HG03139 (cell line): Measurements from ENCODE around the gene IL7R.
A peak's percentile ranks its signal among the peaks of the same experiment; 100 is the strongest.

Experiments
- ATAC-seq: cut with Tn5 transposase; IDR thresholded peaks from one replicate; pipeline ENCODE4 v1.9.1; 2021; ENCODE audit not compliant: unreplicated experiment

The IL7R gene

DNA sequence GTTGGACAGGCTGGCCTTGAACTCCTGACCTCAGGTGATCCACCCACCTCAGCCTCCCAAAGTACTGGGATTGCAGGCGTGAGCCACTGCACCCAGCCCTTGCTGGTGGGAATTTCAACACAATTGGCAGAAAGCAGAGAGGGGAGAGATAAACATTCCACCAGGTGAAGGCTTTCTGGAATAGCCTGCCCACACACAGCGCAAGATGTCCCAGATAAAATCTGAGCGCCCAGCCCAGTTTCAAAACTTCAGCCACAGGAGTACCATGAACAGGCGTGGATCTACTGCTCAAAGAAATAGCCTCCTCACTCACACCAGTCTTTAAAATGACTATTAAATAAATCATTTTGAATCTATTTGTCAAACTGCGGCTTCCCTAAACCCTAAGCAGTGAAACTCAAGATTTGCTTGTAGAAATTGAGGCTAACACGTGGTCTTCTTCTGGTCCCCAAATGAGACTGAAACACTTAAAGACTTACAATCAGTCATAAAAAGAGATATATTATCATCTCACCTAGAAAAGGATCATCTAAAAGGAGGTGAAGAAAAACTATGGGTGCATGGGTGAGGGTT is 47.0 kb downstream of the IL7R start:
- no peak for ATAC-seq

DNA sequence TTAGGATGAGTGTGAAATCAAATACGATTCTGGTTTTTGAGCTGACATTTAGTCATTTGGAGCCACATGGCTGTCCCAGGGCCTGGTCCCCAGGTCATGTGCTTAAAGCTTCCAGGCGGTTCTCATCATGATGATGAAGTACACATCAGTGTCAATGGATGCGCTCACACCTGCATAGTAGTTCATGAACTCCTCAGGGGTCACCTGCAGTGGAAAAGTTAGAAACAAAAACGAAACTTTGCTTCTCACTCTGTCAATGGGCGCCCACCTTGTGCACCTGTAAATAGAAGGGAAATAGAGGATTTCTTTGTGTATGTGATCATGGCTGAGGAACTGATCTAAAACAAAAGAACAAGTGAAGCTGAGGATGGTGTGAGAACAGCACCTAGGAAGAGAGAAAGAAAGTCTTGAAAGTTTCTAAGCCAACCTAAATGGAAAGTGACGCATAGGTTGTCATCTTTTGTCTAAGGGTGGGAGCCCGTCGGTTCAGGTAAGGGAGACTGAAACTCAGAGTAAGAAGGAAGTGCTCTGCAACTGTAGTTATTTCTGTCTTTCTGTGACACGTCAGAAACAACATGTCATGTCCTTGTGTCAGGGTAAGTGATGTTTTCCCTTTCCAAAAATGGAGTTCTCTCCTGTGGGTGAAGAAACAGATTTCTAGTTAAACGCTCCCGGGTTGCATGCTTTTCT is 47.9 kb downstream of the IL7R start:
- no peak for ATAC-seq

DNA sequence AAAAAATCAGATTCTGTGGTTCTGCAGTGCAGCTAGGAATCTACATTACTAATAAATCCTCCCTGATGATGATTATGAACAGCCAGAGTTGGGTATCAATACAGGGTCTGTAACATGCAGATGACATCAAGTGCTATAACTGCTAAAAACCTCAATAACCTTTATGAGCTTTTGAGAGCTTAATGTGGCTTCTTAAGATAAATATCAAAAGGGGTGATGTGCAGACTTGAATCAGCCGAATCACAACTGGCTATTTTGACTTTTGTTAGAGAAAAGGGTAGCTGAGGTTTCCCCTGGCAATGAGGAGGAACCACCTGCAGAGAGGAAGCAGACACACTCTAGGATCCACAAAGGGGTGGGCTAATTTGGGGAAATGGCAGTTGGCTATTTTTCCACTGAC is 51.5 kb downstream of the IL7R start:
- ATAC-seq: no peak

DNA sequence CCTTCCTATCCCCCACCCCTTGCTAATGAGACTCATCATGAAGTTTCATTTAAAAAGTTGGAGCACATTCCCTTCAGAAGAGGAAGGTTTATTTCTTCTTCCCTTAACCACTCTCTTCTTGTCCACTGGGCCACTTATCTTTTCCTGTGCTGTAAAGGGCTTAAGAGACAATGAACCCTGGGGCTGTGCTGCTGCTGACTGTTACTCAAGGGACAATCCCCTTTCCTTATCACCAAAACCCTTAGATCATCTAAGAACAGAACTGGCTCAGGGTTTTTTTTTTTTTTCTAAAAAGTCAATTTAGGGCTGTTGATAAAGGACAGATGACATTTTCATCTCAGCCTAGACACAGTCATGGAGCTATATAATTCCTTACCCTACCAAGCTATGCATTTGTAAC is 52.1 kb downstream of the IL7R start:
- no peak for ATAC-seq

DNA sequence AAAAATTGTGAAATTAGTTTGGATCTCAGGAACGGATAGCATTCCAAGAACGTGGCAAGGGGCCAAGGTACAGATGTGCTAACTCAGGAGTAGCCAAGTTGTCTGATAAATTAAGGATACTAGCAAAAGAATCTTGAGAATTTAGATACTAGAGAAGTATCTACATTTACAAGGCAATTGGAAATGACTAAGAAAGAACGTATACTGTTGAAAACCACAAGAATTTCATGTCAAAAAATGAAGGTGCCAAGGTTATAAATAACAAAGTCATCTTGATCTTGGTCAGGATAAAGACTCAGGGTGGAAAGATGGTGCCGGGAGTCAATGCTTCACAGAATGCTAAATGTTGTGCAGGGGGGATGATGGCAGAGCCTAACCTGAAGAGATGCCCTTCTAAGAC is 62.5 kb downstream of the IL7R start:
- ATAC-seq: no peak

DNA sequence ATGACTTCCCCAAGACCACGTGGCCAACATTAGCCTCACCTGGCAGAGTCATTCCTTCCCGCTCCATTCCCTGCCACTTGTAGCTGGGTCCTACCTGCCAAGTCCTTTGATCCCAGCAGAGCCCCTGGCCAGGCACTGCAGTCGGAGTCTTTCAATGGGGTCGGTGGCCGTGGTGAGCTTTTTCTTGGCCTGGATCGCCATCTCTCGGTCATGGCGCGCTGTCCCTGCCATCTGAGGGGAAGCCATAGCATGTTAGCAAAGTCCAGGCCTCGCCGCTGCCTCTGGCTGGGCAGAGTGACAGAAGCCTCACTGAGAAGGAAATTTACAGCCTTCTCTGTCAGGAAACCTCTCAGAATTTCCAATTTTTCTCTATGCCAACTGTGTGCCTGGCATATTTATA is 64.2 kb downstream of the IL7R start:
- no peak for ATAC-seq

DNA sequence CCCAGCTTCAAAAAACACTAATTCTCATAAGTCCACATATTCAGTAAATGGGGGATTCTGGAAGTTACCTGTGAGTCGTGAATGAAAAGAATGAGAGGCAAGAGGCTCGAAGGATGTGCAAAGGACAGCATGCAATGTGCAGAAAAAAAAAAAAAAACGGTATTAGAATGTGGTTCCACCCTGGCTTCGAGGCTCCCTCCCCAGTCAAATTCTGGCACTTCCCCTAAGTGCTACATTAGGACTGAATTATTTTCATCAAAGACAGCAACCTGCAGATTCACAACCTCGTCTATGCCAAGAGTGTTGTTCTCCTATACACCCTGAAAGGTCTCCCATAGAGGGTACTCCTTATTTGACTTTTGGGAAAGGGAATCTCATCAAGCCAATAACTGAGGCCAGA is 65.2 kb downstream of the IL7R start:
- ATAC-seq: no peak

DNA sequence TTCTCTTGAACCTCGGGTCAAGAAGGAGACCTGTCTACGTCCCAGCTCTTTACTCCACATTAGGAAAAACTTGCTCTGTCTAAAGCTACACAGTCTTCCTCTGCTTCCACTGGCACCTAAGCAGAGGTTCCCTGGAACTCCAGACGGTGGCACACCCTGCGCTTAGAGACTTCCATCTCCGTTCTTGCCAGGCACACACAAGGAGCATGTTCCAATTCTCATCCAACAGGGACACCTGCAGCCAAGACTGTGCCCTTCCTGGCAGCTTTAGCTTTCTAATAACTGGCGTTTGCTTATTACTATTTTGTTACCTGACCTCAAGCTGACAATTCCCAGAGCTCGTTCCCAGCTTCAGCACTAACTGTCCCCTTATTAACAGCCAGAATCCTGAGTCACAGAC is 65.8 kb downstream of the IL7R start:
- ATAC-seq: no peak

DNA sequence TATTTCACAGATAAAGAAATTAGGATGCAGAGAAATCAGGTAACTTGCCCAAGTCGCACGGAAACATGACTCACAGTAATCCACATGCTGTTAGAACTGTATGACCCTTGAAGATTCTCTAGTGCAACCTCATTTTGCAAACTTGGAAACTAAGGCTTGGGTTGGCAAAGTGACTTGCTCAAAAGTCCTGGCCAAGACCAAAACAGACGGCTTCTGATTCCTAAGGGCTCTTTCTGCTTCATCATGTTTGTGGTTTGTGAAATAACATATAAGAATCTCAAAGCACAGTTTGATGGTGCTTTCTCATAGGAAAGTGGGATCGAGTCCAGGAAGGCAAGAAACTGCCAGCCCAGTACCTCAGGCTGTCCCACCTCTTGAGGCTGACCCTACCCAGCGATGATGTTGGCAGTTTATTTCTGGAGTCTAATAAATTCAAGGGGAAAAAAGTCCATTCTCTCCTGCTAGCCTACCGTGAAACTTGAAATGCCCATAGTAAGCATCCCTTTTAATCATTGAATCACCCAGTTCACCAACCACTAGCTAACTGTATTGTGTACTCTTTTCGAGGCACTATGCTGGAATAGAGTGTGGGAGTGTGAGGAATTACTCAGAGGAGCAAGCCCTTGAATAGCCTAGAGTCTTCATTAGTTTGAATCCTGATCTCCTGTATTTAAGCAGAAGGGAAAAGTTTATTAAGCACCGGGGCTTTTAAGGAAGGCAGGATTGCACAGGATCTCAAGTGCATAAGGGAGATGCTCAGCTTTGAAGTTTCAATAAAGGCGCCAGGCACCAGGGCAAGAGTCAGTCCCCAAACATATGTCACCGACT is 67.6 kb downstream of the IL7R start:
- ATAC-seq: no peak

DNA sequence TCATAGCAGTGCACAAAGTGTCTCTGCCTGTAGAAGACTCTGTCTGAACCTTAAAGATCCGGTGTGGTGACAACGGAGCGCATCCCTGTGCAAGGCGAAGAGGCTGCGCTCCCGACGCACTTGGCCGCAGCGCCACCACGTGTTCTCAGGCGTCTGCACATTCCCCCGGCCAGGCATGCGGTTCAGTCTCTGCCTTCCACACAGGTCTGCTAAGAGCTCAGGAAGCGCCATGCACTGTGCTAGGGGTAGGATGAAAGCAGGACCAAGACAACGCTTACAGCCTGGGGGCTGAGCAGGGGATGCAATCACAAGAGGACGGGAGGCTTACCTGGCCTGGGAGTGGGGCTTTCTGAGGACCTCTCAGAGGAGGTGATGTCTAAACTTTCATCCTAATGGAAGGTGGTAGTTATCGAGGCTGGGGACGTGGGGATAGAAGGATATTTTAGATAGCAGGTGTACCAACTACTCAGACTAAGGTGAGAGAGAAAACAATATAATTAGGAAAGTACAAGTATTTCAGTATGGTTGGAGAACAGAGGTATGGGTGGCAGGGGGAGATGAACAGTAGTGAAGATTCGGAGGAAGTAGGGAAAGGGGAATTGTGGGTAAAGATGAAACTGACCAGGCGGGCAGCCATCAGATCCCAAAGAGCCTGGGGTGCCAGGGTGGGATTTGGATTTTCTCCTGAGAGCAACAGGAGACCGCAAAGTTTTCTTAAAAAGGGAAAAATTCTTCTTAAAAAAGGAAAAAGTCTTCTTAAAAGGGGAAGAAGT is 68.4 kb downstream of the IL7R start:
- ATAC-seq: peak; percentile 74

DNA sequence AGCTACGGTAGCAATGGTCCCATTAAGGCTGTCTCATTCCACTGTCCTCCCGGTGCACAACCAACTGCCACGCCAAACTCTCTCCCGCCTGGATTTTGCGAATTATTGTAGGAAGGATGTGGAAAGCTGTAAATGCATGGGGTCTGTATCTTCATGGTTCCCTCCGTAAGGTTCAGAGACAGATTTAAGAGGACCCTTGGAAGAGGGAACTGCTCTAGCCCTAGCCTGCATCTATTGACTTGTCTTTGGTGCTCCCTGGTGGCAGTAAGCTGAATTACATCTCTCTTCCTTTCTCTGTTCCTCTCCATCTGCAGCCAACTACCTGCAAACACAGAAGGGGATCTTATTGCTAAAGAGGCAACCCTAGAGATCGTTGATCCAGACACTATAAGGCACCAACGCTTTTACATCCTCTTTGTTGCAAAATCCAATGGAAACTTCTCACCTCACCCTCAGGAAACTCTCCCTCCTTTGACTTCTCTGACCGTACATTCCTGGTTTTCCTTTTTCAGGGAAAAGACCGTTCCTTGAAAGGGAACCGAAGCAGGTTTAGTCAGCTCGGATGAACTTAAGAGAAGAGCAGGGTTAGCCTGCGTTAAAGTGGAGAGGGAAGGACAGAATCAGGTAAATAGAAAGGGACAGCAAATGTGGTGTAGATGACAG is 69.8 kb downstream of the IL7R start:
- peak; percentile 49 for ATAC-seq
